Ovary (tissue), 9 donors: ENCODE measurements around the gene CERK. TPM values are rescaled to one million over a fixed set of nuclear protein-coding genes. Genes with fewer than 3 reads are reported as not detected.

Experiments used
- DNase-seq, 5 donors: peaks; one replicate each; pipeline ENCODE4 v3.0.0-alpha.2; 2019 to 2020
- H3K27ac ChIP-seq, 2 donors: fragments of 200-600 bp; one replicate each; pipeline versions ENCODE4 v1.5.1 to v1.8.0; 2019 to 2022
- H3K27me3 ChIP-seq: fragments of 200-600 bp; one replicate; pipeline ENCODE4 v1.8.0; 2022
- H3K36me3 ChIP-seq: fragments of 200-600 bp; sonication (generic); one replicate; pipeline ENCODE4 v1.5.1; 2019
- H3K4me1 ChIP-seq: one replicate; pipeline ENCODE4 v1.8.1; 2013; ENCODE audit warnings: mild to moderate bottlenecking, moderate library complexity; ENCODE audit not compliant: insufficient read depth
- H3K4me3 ChIP-seq: fragments of 200-600 bp; sonication (generic); one replicate; pipeline ENCODE4 v1.5.1; 2017
- H3K9me3 ChIP-seq, 2 donors: fragments of 200-600 bp in 1 of 2; sonication (generic) in 1 of 2; one replicate each; pipeline versions ENCODE4 v1.5.1 to v1.8.1; 2013 to 2019; ENCODE audit warnings: mild to moderate bottlenecking in 1 of 2, moderate library complexity in 1 of 2
- CTCF ChIP-seq, 3 donors: fragments of 450-650 bp in 2 of 3; fragments of 200-600 bp in 1 of 3; IDR thresholded peaks; one replicate each; pipeline versions ENCODE4 v1.5.1 to v1.8.0; 2016 to 2022; ENCODE audit warnings: antibody characterized with exemption in 3 of 3, mild to moderate bottlenecking in 1 of 3
- EP300 ChIP-seq: sonication (generic); formaldehyde crosslinking; IDR thresholded peaks from one replicate; pipeline ENCODE4 v1.6.1; 2017; ENCODE audit warnings: antibody characterized with exemption
- POLR2A ChIP-seq: fragments of 450-650 bp; IDR thresholded peaks from one replicate; pipeline ENCODE4 v1.6.1; 2017; ENCODE audit warnings: antibody characterized with exemption, mild to moderate bottlenecking, moderate library complexity
- WGBS, 3 donors: extraction: QIAGEN DNeasy Blood & Tissue Kit in 1 of 3; methylation state at CpG; one replicate each; pipeline versions ENCODE4 v1.1.5 to v1.1.7; 2013 to 2017; 5-methylcytosine and 5-hydroxymethylcytosine counted together
- intact Hi-C, 4 donors: fragments of 100-400 bp; cut with DNase I; formaldehyde crosslinking; loops; one replicate each; pipeline versions ENCODE4 v1.11.0 to v1.15.1; 2022 to 2023
- polyA plus RNA-seq, 2 donors: library from polyadenylated mRNA; stranded (reverse); fragments of 200-250 nt in 1 of 2; fragments of 350-450 nt in 1 of 2; fragmentation: Illumina TruSeq in 1 of 2; extraction: RNeasy Lipid Tissue Mini Kit (QIAGEN cat#74804) in 1 of 2; gene quantifications; one replicate each; pipeline ENCODE4 v1.2.3, GENCODE V29; 2013 to 2014
- total RNA-seq, 7 donors: library from RNA; depleted of rRNA in 2 of 7; stranded (reverse); fragments of >200 nt in 2 of 7; fragmentation: NEBNext Ultra II Directional in 3 of 7; extraction: Animal tissue kit (Norgen Biotek cat#: 25700) in 3 of 7; gene quantifications; one replicate each; pipeline versions ENCODE4 v1.1.0 to v1.2.4, GENCODE V29; 2016 to 2023
- donor health status: DM: no; HTN: no; CAD: no; lungs with moderate emphysema.
- donor health status: DM: no; HTN: no; CAD: no.
- donor health status: Bipolar disorder and iron deficiency.
- donor health status: DM: yes; HTN: yes; CAD: no.
- donor health status: DM: no; HTN: no; CAD: no.
- donor health status: DM: yes; HTN: yes; CAD: no.

The CERK gene
- total and polyA plus RNA-seq, 9 donors: 27.1 to 71.1 (median 46.8) TPM

- WGBS, 3 donors: 88 to 95% (median 90%) methylated on average over 12 to 16 of the region's 16 CpGs
- Histone ChIP-seq H3K4me1 (peaks cover 4% of the 10 kb centered on the region), H3K27me3 (no peaks in the 10 kb centered on the region), H3K36me3 (no peaks in the 10 kb centered on the region), H3K9me3 (no peaks in the 10 kb centered on the region), H3K4me3 (no peak overlapping the region), H3K27ac (no peak overlapping the region)
- intact Hi-C loops: loop anchor here in 1 of 4 donors (10.0 kb wide), 1 partner anchor 101 kb away; no protein-coding TSS in a partner anchor
- TF ChIP-seq EP300 (no peak), CTCF (IDR thresholded peaks at IDR 0.05) (no peak), POLR2A (no peak)
- no peak for DNase-seq
Observed at GRCh38 chr22:46675938-46676337, 62.1 kb downstream of the CERK start.

- Histone ChIP-seq H3K27me3 (no peaks in the 10 kb centered on the region), H3K36me3 (no peaks in the 10 kb centered on the region), H3K4me3 (no peak overlapping the region), H3K4me1 (peaks cover 4% of the 10 kb centered on the region), H3K9me3 (no peaks in the 10 kb centered on the region), H3K27ac (no peak overlapping the region)
- intact Hi-C loops: loop anchor here in 1 of 4 donors (10.0 kb wide), 1 partner anchor 101 kb away; no protein-coding TSS in a partner anchor
- no peak for DNase-seq
- TF ChIP-seq POLR2A (no peak), EP300 (no peak), CTCF (IDR thresholded peaks at IDR 0.05) (no peak)
- 92 to 94% (median 94%) methylated on average over 13 of the region's 13 CpGs for WGBS, 3 donors
Observed at GRCh38 chr22:46675479-46675878, 62.6 kb downstream of the CERK start.

GRCh38 chr22:46674906-46675305 is 63.1 kb downstream of the CERK start:
- peaks cover 3% of the 10 kb centered on the region for H3K4me1 ChIP-seq
- no peaks in the 10 kb centered on the region for H3K36me3 ChIP-seq
- no peak overlapping the region for H3K4me3 ChIP-seq
- DNase-seq: no peak
- TF ChIP-seq CTCF (IDR thresholded peaks at IDR 0.05): no peak
- no peak for TF ChIP-seq POLR2A
- TF ChIP-seq EP300: no peak
- H3K27me3 ChIP-seq: no peaks in the 10 kb centered on the region
- intact Hi-C loops: loop anchor here in 1 of 4 donors (10.0 kb wide), 1 partner anchor 100 kb away; no protein-coding TSS in a partner anchor
- WGBS, 3 donors: 85 to 93% (median 92%) methylated on average over 11 of the region's 11 CpGs
- no peaks in the 10 kb centered on the region for H3K9me3 ChIP-seq
- H3K27ac ChIP-seq: no peak overlapping the region

- WGBS, 3 donors: 87 to 92% (median 88%) methylated on average over 19 of the region's 19 CpGs
- Histone ChIP-seq H3K27me3 (no peaks in the 10 kb centered on the region), H3K27ac (no peak overlapping the region), H3K36me3 (no peaks in the 10 kb centered on the region), H3K4me3 (no peak overlapping the region), H3K4me1 (no peaks in the 10 kb centered on the region), H3K9me3 (no peaks in the 10 kb centered on the region)
- peak in 1 of 5 donors; percentile 59 for DNase-seq
- TF ChIP-seq CTCF (IDR thresholded peaks at IDR 0.05) (no peak), EP300 (no peak), POLR2A (no peak)
- intact Hi-C loops: loop anchor here in 1 of 4 donors (10.0 kb wide), 1 partner anchor 100 kb away; no protein-coding TSS in a partner anchor
Observed at GRCh38 chr22:46674367-46674781, 63.7 kb downstream of the CERK start.
